Uterus (tissue), 2 donors: ENCODE measurements around the gene CUL4B.

ENCODE experiments used
- POLR2A ChIP-seq, 2 donors: fragments of 450-650 bp; IDR thresholded peaks; one replicate each; pipeline ENCODE4 v1.6.1; 2016; ENCODE audit warnings: antibody characterized with exemption in 2 of 2, mild to moderate bottlenecking in 1 of 2, moderate library complexity in 1 of 2
- TF ChIP-seq, protein P1 (sequence below), 4 experiments: fragments of 200-600 bp in 2 of 4; fragments of 450-650 bp in 2 of 4; sonication (generic) in 2 of 4; IDR thresholded peaks; one replicate each; pipeline ENCODE4 v1.5.1; 2016 to 2019; ENCODE audit warnings: antibody characterized with exemption in 4 of 4, mild to moderate bottlenecking in 2 of 4, moderate library complexity in 1 of 4

DNA sequence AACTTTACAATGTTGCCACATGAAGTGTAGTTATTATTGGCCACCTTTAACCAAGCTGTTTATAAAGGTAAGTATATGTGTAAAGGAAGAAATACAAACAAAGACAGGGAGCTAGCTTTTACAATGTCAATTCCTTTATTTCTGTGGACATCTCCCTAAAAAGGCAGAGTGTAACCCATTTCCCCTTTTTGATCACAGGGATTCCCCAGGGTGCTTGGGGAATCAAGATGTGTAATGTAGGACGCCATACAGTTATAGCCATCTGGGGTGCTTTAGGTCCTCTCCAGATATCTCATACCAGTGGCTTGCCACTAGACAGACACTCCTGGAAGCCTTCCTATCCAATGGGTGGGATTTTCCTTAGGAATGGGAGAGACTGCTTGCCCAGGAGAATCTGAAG, 4.2 kb upstream of the CUL4B start:
- TF ChIP-seq, protein P1, sequence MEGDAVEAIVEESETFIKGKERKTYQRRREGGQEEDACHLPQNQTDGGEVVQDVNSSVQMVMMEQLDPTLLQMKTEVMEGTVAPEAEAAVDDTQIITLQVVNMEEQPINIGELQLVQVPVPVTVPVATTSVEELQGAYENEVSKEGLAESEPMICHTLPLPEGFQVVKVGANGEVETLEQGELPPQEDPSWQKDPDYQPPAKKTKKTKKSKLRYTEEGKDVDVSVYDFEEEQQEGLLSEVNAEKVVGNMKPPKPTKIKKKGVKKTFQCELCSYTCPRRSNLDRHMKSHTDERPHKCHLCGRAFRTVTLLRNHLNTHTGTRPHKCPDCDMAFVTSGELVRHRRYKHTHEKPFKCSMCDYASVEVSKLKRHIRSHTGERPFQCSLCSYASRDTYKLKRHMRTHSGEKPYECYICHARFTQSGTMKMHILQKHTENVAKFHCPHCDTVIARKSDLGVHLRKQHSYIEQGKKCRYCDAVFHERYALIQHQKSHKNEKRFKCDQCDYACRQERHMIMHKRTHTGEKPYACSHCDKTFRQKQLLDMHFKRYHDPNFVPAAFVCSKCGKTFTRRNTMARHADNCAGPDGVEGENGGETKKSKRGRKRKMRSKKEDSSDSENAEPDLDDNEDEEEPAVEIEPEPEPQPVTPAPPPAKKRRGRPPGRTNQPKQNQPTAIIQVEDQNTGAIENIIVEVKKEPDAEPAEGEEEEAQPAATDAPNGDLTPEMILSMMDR (IDR thresholded peaks at IDR 0.05), result no peak
- TF ChIP-seq POLR2A (IDR thresholded peaks at IDR 0.05), result no peak
